GM21529 (cell line): Measurements from ENCODE around the gene KRT32.
A peak's percentile ranks its signal among the peaks of the same experiment; 100 is the strongest.

Experiments used
- ATAC-seq: cut with Tn5 transposase; IDR thresholded peaks from one replicate; pipeline ENCODE4 v1.9.1; 2021; ENCODE audit not compliant: unreplicated experiment

The KRT32 gene

GRCh38 chr17:41466988-41467387, at the start of gene KRT32:
KRT32 (minus strand) TSS chr17:41467386; CDS start chr17:41467325, 61 bp downstream.
- no peak for ATAC-seq

- ATAC-seq: no peak
These were observed 49.7 kb upstream of the KRT32 start for GRCh38 chr17:41516830-41517283.

- no peak for ATAC-seq
These were observed 49.1 kb upstream of the KRT32 start for GRCh38 chr17:41516147-41516829.

GRCh38 chr17:41513168-41513547, 46.0 kb upstream of the KRT32 start:
- no peak for ATAC-seq

GRCh38 chr17:41512546-41513167, 45.5 kb upstream of the KRT32 start:
- no peak for ATAC-seq

GRCh38 chr17:41511716-41512115, 44.5 kb upstream of the KRT32 start:
- no peak for ATAC-seq

GRCh38 chr17:41511116-41511515, 43.9 kb upstream of the KRT32 start:
- no peak for ATAC-seq

- ATAC-seq: no peak
These were observed 43.3 kb upstream of the KRT32 start for GRCh38 chr17:41510251-41511065.

GRCh38 chr17:41507315-41507880, 40.2 kb upstream of the KRT32 start:
- ATAC-seq: no peak

GRCh38 chr17:41505809-41506767, 38.9 kb upstream of the KRT32 start:
- no peak for ATAC-seq

- no peak for ATAC-seq
These were observed 38.0 kb upstream of the KRT32 start, which contains the start of gene KRT13 for GRCh38 chr17:41505007-41505808. KRT13 (minus strand) TSS chr17:41505612; CDS start chr17:41505550, 62 bp downstream.

GRCh38 chr17:41504246-41504977, 37.2 kb upstream of the KRT32 start:
- no peak for ATAC-seq

GRCh38 chr17:41503202-41503601, 36.0 kb upstream of the KRT32 start:
- no peak for ATAC-seq

GRCh38 chr17:41500131-41500911, 33.1 kb upstream of the KRT32 start:
- no peak for ATAC-seq

GRCh38 chr17:41499714-41500113, 32.5 kb upstream of the KRT32 start:
- no peak for ATAC-seq

GRCh38 chr17:41498276-41498675, 31.1 kb upstream of the KRT32 start:
- ATAC-seq: no peak

- peak; percentile 65 for ATAC-seq
These were observed 29.8 kb upstream of the KRT32 start for GRCh38 chr17:41496803-41497484.
